Naive B cell (primary cell): ENCODE measurements around the gene CYP4B1. TPM values are rescaled to one million over a fixed set of nuclear protein-coding genes. Genes with fewer than 3 reads are reported as not detected.
A peak's percentile ranks its signal among the peaks of the same experiment; 100 is the strongest.
"Not testable (repeated sequence)": the region's sequence is repeated elsewhere in the genome, so short reads cannot be mapped to it uniquely, and the experiment has no call there.

Experiments used
- ATAC-seq, 2 donors: fragments of 150-1000 bp; cut with Tn5 transposase; 2 replicates each; pipeline ENCODE4 v1.10.0; 2021; ENCODE audit warnings: low read depth in 2 of 2, mild to moderate bottlenecking in 2 of 2, moderate library complexity in 2 of 2
- DNase-seq: peaks from one replicate; pipeline ENCODE4 v3.0.0; 2022
- H3K27ac Mint-ChIP-seq, 6 donors: one replicate each; pipeline ENCODE4 v1.8.0; 2020 to 2022; ENCODE audit warnings: mild to moderate bottlenecking in 6 of 6, mixed read lengths in 6 of 6, moderate library complexity in 5 of 6, inconsistent platforms in 2 of 6
- H3K27me3 Mint-ChIP-seq, 3 donors: one replicate each; pipeline ENCODE4 v1.8.0; 2021 to 2022; ENCODE audit warnings: mixed read lengths in 3 of 3, mild to moderate bottlenecking in 1 of 3
- H3K36me3 Mint-ChIP-seq, 2 donors: one replicate each; pipeline ENCODE4 v1.8.0; 2020 to 2022; ENCODE audit warnings: mixed read lengths in 2 of 2, inconsistent platforms in 1 of 2, mild to moderate bottlenecking in 1 of 2
- H3K4me1 Mint-ChIP-seq, 3 donors: one replicate each; pipeline ENCODE4 v1.8.0; 2020 to 2022; ENCODE audit warnings: mixed read lengths in 3 of 3, inconsistent platforms in 1 of 3, mild to moderate bottlenecking in 1 of 3, moderate library complexity in 1 of 3
- H3K4me3 Mint-ChIP-seq, 8 donors: one replicate each; pipeline ENCODE4 v1.8.0; 2020 to 2022; ENCODE audit warnings: mild to moderate bottlenecking in 8 of 8, mixed read lengths in 8 of 8, moderate library complexity in 8 of 8, inconsistent platforms in 2 of 8
- H3K9me3 Mint-ChIP-seq, 7 donors: one replicate each; pipeline ENCODE4 v1.8.0; 2020 to 2022; ENCODE audit warnings: mixed read lengths in 7 of 7, mild to moderate bottlenecking in 5 of 7, inconsistent platforms in 2 of 7, moderate library complexity in 1 of 7
- polyA plus RNA-seq, 6 donors: library from polyadenylated mRNA; unstranded; fragments of 300-500 nt; fragmentation: Illumina TruSeq; gene quantifications; one replicate each; pipeline ENCODE4 v1.2.3, GENCODE V29; 2021; ENCODE audit warnings: low read depth in 6 of 6

CYP4B1 gene
- polyA plus RNA-seq = not detected

DNA sequence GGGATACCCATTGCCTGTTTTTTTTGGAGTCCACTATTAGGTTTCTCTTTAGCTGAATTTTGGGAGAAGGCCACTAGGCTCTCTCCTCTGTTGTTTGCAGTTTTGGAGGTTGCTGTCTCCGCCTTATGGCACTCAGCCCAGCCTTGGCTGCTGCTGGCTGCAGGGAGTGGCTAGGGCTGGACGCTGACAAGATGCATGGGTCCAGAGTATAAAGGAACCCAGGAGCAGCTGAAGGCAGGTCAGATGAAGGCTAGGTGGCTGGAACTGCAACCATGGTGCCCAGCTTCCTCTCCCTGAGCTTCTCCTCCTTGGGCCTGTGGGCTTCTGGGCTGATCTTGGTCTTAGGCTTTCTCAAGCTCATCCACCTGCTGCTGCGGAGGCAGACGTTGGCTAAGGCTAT is at the start of gene CYP4B1:
TSS of gene CYP4B1 (plus strand) at position 237 of the 400 bp plus-strand sequence. CDS start at position 273, 36 bp downstream.
- no peak for ATAC-seq
- peaks cover 10 to 23% (median 23%) of the 10 kb centered on the region in 3 donors for H3K27me3 Mint-ChIP-seq
- DNase-seq = no peak
- H3K4me1 Mint-ChIP-seq = no peaks in the 10 kb centered on the region
- no peaks in the 10 kb centered on the region for H3K36me3 Mint-ChIP-seq
- H3K27ac Mint-ChIP-seq = no peak within 1 kb of the TSS
- H3K4me3 Mint-ChIP-seq = no peak within 1 kb of the TSS
- H3K9me3 Mint-ChIP-seq = peaks cover 0 to 6% (median 2%) of the 10 kb centered on the region in 7 donors

DNA sequence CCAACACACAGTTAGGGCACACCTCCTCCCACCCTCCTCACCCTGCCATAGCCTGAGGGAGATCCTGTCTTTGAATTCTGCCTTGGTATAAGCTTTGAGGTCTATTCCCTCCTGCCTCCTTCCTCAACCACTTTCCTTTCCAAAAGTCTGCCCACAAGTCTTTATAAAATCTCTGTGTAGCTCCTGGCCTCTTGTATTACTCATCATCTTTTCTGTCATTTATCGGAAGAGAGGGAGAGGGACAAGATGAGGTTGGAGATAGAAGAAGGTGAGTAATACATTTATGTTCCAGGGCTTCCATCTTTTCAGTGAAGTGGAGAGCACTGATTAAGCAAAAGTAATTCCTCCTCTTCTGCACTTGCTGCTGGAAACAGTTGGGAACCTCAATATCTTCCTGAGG is 49.4 kb upstream of the CYP4B1 start:
- H3K27ac Mint-ChIP-seq = no peak overlapping the region
- no peaks in the 10 kb centered on the region for H3K36me3 Mint-ChIP-seq
- no peak for DNase-seq
- ATAC-seq = no peak
- H3K27me3 Mint-ChIP-seq = peaks cover 38 to 63% (median 49%) of the 10 kb centered on the region in 3 donors
- H3K4me1 Mint-ChIP-seq = no peaks in the 10 kb centered on the region
- H3K4me3 Mint-ChIP-seq = no peak overlapping the region
- H3K9me3 Mint-ChIP-seq = peaks cover 0 to 3% (median 0%) of the 10 kb centered on the region in 7 donors

DNA sequence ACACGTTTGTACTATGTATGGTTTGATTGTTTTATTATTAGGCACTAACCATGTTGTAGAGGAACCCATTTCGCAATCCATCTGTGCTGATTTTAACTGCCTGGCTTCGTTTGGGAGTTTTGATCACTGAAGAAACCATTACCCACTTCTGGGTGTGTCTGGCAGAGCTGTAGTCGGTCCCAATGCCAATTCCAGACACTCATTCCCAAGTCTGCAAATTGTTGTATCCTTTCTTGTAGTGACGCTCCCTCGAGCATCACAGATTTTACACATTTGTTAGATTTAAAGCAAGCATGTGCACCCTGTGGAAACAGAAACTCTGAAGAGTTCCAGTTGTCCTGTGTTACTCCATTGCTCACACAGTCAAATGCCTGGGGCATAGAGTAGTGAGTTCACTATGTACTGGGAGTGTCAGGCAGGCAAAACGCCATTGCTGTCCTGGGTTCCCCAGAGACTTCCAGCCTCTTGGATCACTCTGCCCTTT is 48.9 kb upstream of the CYP4B1 start:
- Mint-ChIP-seq H3K36me3 (no peaks in the 10 kb centered on the region), H3K4me3 (no peak overlapping the region), H3K27me3 (peaks cover 42 to 68% (median 47%) of the 10 kb centered on the region in 3 donors), H3K9me3 (peaks cover 0 to 3% (median 0%) of the 10 kb centered on the region in 7 donors), H3K4me1 (no peaks in the 10 kb centered on the region), H3K27ac (no peak overlapping the region)
- ATAC-seq (no peak), DNase-seq (no peak)

DNA sequence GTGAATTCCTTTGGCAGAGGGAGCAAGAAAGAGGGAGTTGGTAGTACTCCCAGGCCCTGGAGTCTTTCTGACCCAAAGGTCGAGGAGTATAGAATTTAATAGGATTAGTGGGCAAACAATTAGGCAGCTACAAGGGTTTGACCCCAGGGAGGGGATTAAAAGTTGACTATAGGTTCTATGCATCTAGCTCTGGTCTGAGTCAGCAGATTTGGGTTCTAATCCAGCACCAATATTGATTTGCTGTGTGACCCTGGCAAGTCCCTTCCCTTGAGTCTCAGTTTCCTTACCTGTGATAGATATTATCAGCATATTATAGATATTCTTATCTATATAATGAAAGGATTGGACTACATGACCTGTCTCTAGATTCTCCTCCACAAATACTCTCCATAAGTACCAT is 44.9 kb upstream of the CYP4B1 start:
- Mint-ChIP-seq H3K4me1 (no peaks in the 10 kb centered on the region), H3K9me3 (peaks cover 0 to 5% (median 0%) of the 10 kb centered on the region in 7 donors), H3K4me3 (no peak overlapping the region), H3K27ac (no peak overlapping the region), H3K36me3 (no peaks in the 10 kb centered on the region), H3K27me3 (peaks cover 48 to 70% (median 68%) of the 10 kb centered on the region in 3 donors)
- DNase-seq (no peak), ATAC-seq (no peak)

DNA sequence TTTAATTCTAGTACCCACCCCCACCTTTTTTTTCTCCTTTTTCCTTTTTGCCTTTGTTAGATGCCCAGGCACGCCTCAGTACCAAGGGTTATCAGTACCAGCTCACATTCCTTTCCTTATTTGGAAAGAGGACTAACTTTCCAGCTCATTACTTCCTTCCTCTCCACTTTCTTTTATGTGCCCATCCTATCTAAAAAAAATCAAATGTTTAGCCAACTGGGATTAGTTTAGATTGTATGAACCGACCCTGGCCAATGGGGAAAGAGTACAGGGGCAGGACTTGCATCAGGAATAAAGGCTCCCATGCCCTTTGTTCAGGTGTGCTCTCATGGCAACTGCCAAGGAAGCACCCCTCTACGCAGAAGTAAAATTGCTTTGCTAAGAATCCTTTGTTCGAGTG is 44.1 kb upstream of the CYP4B1 start:
- peaks cover 41 to 63% (median 61%) of the 10 kb centered on the region in 3 donors for H3K27me3 Mint-ChIP-seq
- not testable (repeated sequence) for DNase-seq, ATAC-seq, H3K36me3 Mint-ChIP-seq, H3K4me1 Mint-ChIP-seq, H3K27ac Mint-ChIP-seq, H3K4me3 Mint-ChIP-seq, H3K9me3 Mint-ChIP-seq

DNA sequence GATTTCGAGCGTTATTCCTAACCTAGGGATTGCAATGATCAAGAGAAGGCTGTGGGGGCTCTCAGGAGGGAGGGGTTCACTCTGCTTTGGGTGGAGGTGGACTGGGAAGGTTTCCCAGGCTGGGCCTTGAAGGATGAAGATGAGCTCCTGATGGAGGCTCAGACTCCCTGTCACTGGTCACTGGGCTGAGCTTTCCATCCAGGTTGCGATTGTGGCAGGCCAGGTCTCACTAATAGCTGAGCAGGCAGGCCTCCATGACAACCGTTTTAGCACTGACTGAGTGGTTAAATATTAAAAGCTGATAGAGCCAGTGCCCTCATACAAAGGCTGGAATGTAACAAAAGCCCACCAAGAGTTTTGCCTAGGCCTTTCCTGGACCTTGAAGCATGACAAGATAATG is 43.7 kb upstream of the CYP4B1 start:
- Mint-ChIP-seq H3K9me3 (peaks cover 0 to 5% (median 0%) of the 10 kb centered on the region in 7 donors), H3K27ac (no peak overlapping the region), H3K36me3 (no peaks in the 10 kb centered on the region), H3K27me3 (peaks cover 41 to 65% (median 62%) of the 10 kb centered on the region in 3 donors), H3K4me3 (no peak overlapping the region), H3K4me1 (no peaks in the 10 kb centered on the region)
- DNase-seq = no peak
- ATAC-seq = no peak

DNA sequence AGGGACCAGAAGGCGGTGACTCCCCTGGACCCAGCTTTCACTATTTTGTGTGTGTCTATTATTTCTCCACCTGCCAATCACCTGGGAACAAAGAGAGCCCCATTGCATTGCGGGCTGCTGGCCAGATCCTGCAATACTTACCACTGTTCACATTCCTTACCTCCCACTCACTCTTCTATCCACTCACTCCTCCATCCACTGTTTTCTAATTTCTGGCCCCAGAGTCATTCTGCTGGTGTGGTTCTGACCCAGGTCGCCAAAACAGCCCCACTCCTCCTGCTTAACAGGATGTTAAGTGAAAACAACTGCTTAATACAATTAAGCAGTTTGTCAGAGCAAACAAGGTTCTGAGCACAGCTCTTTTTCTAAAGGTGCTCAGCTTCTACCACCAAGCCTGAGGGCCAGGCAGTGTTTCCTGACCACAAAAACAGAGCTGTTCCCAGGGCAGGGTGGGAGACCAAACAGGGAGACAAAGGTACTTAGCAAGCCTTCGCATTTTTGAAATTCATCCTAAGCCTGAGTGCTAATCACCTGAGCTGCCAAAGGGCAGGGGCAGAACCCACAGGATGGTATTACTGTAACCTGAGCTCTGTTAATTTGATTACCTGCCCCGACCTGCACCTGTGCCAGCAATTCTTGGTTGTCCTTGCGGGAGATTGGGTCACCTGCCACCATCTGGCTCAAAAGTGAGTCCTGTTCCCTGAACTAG is 41.4 kb upstream of the CYP4B1 start:
- no peak for ATAC-seq
- peaks cover 55 to 77% (median 59%) of the 10 kb centered on the region in 3 donors for H3K27me3 Mint-ChIP-seq
- no peak overlapping the region for H3K27ac Mint-ChIP-seq

DNA sequence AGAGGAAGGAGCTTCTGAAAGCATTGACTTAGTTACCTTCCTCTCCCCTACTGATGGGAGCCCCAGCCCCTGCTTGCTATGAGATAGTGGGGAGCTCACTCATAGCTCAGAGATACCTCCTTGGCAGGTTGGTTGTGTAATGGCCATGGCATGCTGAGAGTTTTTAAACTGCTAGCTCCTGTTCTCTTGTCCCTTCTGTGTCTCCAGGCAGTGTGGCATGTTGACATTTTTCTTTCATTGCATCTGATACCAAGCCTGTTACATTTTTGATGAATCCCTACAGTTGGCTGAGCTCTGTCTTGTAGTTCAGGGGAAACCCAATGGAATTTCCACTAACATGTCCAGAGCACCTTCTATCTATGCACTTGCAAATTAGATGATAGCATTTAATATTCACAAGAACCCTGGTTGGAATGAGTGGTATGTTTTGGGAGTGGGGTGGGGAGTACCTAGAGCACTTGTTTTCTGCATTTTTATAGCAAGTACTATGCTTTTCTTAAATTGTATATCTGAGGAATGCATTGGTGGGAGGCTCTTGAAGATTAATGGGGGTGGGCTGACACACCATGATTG is 40.8 kb upstream of the CYP4B1 start:
- peaks cover 0 to 13% (median 6%) of the 10 kb centered on the region in 7 donors for H3K9me3 Mint-ChIP-seq
- no peak overlapping the region for H3K4me3 Mint-ChIP-seq
- H3K4me1 Mint-ChIP-seq = no peaks in the 10 kb centered on the region

More for the DNA sequence above, 41.4 kb upstream of the CYP4B1 start:
- no peak for DNase-seq
- no peaks in the 10 kb centered on the region for H3K4me1 Mint-ChIP-seq
- no peak overlapping the region for H3K4me3 Mint-ChIP-seq
- H3K9me3 Mint-ChIP-seq = peaks cover 0 to 6% (median 3%) of the 10 kb centered on the region in 7 donors
- H3K36me3 Mint-ChIP-seq = peaks cover 0 to 13% of the 10 kb centered on the region in 2 donors

DNA sequence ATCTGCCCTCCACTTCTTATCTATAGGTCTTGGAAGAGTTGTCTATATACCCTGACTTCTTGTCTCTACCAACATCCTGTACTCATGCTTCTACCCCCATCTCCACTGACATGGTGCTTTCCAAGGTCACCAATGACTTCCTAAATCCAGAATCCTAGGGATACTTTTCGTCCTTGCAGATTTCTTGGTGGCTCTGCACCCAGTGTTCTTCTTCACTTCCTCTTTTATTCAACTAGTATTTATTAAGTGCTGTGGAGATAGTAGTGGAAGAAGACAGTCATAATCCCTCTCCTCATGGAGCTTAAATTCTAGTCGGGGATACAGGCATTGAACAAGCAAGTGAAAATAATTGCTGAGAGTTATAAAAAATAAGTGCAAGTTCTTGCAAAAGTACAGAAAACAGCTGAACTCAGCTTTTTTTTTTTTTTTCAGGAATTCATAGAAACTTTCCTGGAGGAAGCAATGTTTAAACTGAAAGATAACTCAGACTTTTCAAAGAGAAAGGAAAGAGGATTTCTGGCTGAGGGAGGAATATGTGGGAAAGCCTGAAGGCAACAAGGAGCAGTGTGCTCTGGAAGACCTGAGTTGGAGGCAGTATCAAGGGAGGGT is 38.2 kb upstream of the CYP4B1 start:
- Mint-ChIP-seq H3K27me3 (peaks cover 47 to 52% (median 48%) of the 10 kb centered on the region in 3 donors), H3K4me3 (no peak overlapping the region), H3K9me3 (peaks cover 0 to 17% (median 6%) of the 10 kb centered on the region in 7 donors), H3K36me3 (peaks cover 0 to 13% of the 10 kb centered on the region in 2 donors), H3K27ac (no peak overlapping the region), H3K4me1 (no peaks in the 10 kb centered on the region)
- no peak for DNase-seq
- no peak for ATAC-seq

More for the DNA sequence above, 40.8 kb upstream of the CYP4B1 start:
- DNase-seq (no peak), ATAC-seq (no peak)
- Mint-ChIP-seq H3K27ac (peak overlapping the region in 1 of 6 donors; percentile 30), H3K36me3 (peaks cover 0 to 13% of the 10 kb centered on the region in 2 donors), H3K27me3 (peaks cover 56 to 73% (median 56%) of the 10 kb centered on the region in 3 donors)

DNA sequence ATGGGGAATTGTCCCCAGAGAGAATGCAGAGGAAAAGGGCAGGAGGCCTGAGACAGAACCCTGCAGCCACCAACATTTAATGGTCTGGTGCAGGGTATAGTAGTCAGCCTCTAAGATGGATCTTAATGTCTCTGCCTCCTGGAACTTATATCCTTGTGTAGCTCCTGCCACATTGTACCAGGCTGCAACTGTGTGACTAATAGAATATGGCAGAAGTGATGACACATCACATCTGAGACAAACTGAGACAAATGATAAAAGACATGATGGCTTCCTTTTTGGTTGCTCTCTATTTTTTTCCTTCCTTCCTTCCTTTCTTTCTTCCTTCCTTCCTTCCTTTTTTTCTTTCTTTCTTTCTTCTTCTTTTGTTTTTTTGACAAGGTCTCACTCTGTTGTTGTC is 37.1 kb upstream of the CYP4B1 start:
- Mint-ChIP-seq H3K36me3 (peaks cover 0 to 13% of the 10 kb centered on the region in 2 donors), H3K4me3 (no peak overlapping the region), H3K27ac (no peak overlapping the region), H3K27me3 (peaks cover 40 to 46% (median 41%) of the 10 kb centered on the region in 3 donors), H3K4me1 (no peaks in the 10 kb centered on the region), H3K9me3 (peaks cover 0 to 17% (median 6%) of the 10 kb centered on the region in 7 donors)
- DNase-seq = no peak
- no peak for ATAC-seq

DNA sequence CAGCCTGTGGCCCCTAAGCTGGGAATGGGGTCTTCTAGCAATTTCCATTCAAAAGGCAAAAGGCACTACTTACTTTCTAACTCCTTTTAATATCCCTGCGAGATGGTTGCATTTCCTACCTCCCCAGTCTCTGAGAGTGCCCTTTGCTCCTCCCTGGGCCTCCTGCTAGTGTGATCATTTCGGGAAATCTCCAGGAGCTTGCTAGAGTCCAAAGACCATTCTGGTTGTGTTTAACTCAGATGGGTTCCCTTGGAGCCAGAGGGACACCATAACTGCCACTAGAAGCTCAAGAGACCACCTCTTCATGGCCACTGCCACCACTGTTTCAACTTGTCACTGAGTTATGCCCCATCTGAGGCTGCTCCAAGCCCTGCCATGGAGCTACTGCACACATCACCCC is 34.4 kb upstream of the CYP4B1 start:
- Mint-ChIP-seq H3K9me3 (peaks cover 3 to 29% (median 15%) of the 10 kb centered on the region in 7 donors), H3K36me3 (peaks cover 0 to 24% of the 10 kb centered on the region in 2 donors), H3K27ac (no peak overlapping the region), H3K4me3 (no peak overlapping the region), H3K4me1 (no peaks in the 10 kb centered on the region), H3K27me3 (peaks cover 38 to 42% (median 41%) of the 10 kb centered on the region in 3 donors)
- DNase-seq (no peak), ATAC-seq (no peak)

DNA sequence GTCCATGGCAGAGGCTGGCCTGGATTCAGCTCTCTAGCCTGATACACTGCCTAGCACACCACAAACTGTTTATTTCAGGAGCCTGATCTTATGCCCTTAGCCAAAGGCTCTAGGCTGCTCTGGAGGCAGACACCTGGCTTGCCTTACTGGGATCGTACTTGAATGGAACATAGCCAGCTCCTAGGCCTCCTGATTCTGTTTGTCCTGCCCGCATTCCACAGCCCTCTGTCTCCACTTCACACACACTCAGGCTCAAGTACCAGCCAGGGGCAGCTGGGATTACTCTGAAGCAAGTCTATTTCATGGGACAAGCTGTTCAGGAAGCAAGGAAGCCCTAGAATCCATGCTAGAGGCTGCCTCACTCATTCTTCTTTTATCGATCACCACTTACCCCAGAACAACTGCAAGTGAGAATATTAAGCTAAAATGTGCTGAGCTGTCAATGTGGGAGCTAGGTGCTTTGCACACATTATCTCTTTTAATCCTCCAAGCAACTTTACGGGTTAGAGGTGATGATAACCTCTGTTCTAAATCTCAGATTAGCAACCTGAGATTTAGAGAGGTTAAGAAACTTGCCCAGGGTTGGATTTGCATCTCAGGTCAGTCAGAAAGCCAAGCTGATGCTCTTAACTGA is 31.1 kb upstream of the CYP4B1 start:
- no peak for DNase-seq
- no peak for ATAC-seq
- Mint-ChIP-seq H3K27ac (no peak overlapping the region), H3K4me1 (no peaks in the 10 kb centered on the region), H3K4me3 (no peak overlapping the region), H3K36me3 (peaks cover 13 to 27% of the 10 kb centered on the region in 2 donors), H3K9me3 (peaks cover 18 to 53% (median 39%) of the 10 kb centered on the region in 7 donors), H3K27me3 (peaks cover 18 to 27% (median 19%) of the 10 kb centered on the region in 3 donors)

DNA sequence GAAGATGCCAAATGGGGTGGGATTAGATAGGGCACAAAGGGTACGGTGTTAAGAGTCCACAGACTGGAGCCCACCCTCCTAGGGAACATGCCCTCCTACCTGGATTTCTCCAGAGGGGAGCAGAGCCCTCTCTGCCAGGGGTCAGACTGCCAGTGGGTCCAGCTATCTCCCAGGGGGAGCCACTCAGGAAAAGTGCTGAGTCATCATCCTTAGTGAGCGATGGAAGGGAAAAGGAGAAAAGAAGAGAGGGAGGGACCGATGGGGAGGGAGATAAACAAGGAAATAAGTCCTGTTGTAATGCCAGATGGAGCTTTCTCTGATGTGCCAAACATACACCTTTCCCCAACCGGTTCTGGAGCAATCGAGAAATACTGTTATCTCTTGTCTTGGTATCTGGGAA is 30.4 kb upstream of the CYP4B1 start:
- Mint-ChIP-seq H3K9me3 (peaks cover 19 to 51% (median 41%) of the 10 kb centered on the region in 7 donors), H3K4me1 (no peaks in the 10 kb centered on the region), H3K4me3 (no peak overlapping the region), H3K27me3 (peaks cover 18 to 22% (median 19%) of the 10 kb centered on the region in 3 donors), H3K27ac (no peak overlapping the region), H3K36me3 (peaks cover 13 to 27% of the 10 kb centered on the region in 2 donors)
- no peak for ATAC-seq
- DNase-seq = no peak
